GM23338 (cell line): Measurements from ENCODE around the gene APLNR. TPM values are rescaled to one million over a fixed set of nuclear protein-coding genes. Genes with fewer than 3 reads are reported as not detected.

Experiments used
- ATAC-seq: fragments of 200-7000 bp; cut with Tn5 transposase; 3 replicates; pipeline ENCODE4 v1.9.1; 2020
- DNase-seq: peaks from one replicate; pipeline ENCODE4 v3.0.0-alpha.2; 2015; ENCODE audit warnings: low spot score
- H2AFZ ChIP-seq: fragments of 200-600 bp; sonication (generic); 2 replicates; pipeline ENCODE4 v1.8.0; 2016; ENCODE audit warnings: antibody characterized with exemption, mild to moderate bottlenecking, moderate library complexity
- H3F3A ChIP-seq: fragments of 200-600 bp; sonication (generic); replicated peaks from 2 replicates; pipeline ENCODE4 v1.8.0; 2017; ENCODE audit warnings: antibody characterized with exemption, mixed run types, low read depth
- H3K27ac ChIP-seq: fragments of 200-600 bp; sonication (generic); 2 replicates; pipeline ENCODE4 v1.6.1; 2016; ENCODE audit warnings: low read depth
- H3K27me3 ChIP-seq: fragments of 200-600 bp; sonication (generic); 2 replicates; pipeline ENCODE4 v1.8.0; 2016; ENCODE audit warnings: mild to moderate bottlenecking, mixed run types, moderate library complexity; ENCODE audit not compliant: insufficient read depth
- H3K36me3 ChIP-seq: fragments of 200-600 bp; sonication (generic); 2 replicates; pipeline ENCODE4 v1.8.0; 2016; ENCODE audit warnings: mild to moderate bottlenecking; ENCODE audit not compliant: insufficient read depth
- H3K4me1 ChIP-seq: fragments of 200-600 bp; sonication (generic); 2 replicates; pipeline ENCODE4 v1.8.0; 2016; ENCODE audit warnings: mild to moderate bottlenecking, moderate library complexity; ENCODE audit not compliant: insufficient read depth
- H3K4me2 ChIP-seq: fragments of 200-600 bp; sonication (generic); 2 replicates; pipeline ENCODE4 v1.7.1; 2017; ENCODE audit warnings: mixed run types
- H3K4me3 ChIP-seq: fragments of 200-600 bp; sonication (generic); 2 replicates; pipeline ENCODE4 v1.6.1; 2016; ENCODE audit warnings: mixed run types
- H3K79me2 ChIP-seq: fragments of 200-600 bp; sonication (generic); replicated peaks from 2 replicates; pipeline ENCODE4 v1.8.0; 2017; ENCODE audit warnings: mild to moderate bottlenecking; ENCODE audit not compliant: insufficient read depth
- H3K9me2 ChIP-seq: fragments of 200-600 bp; sonication (generic); 2 replicates; pipeline ENCODE4 v1.8.0; 2017; ENCODE audit not compliant: insufficient read depth
- H4K20me1 ChIP-seq: fragments of 200-600 bp; sonication (generic); replicated peaks from 2 replicates; pipeline ENCODE4 v1.8.0; 2017; ENCODE audit warnings: mild to moderate bottlenecking; ENCODE audit not compliant: insufficient read depth
- H3K27ac Mint-ChIP-seq: 2 replicates; pipeline ENCODE4 v1.8.0; 2020; ENCODE audit warnings: inconsistent platforms, mild to moderate bottlenecking, moderate library complexity, mixed read lengths
- H3K27me3 Mint-ChIP-seq: 3 replicates; pipeline ENCODE4 v1.8.0; 2022; ENCODE audit warnings: low read depth, mild to moderate bottlenecking, moderate library complexity, mixed read lengths, inconsistent platforms; ENCODE audit not compliant: insufficient read depth, poor library complexity
- H3K36me3 Mint-ChIP-seq: 3 replicates; pipeline ENCODE4 v1.8.0; 2021; ENCODE audit warnings: low read depth, mild to moderate bottlenecking, inconsistent platforms, moderate library complexity, mixed read lengths
- H3K4me1 Mint-ChIP-seq: 3 replicates; pipeline ENCODE4 v1.8.0; 2020; ENCODE audit warnings: mild to moderate bottlenecking, inconsistent platforms, mixed read lengths
- H3K4me3 Mint-ChIP-seq: 3 replicates; pipeline ENCODE4 v1.8.0; 2021; ENCODE audit warnings: moderate library complexity, mild to moderate bottlenecking, inconsistent platforms, mixed read lengths
- H3K9me3 Mint-ChIP-seq: 3 replicates; pipeline ENCODE4 v1.8.0; 2020; ENCODE audit warnings: moderate library complexity, mild to moderate bottlenecking, inconsistent platforms, mixed read lengths
- CREB1 ChIP-seq: fragments of 250-450 bp; sonication (Bioruptor Pico); IDR thresholded peaks from 2 replicates; pipeline ENCODE4 v1.5.0; 2020; ENCODE audit warnings: low read depth, mild to moderate bottlenecking, moderate library complexity
- EZH2 ChIP-seq: fragments of 200-600 bp; sonication (generic); IDR thresholded peaks from one replicate; pipeline ENCODE4 v1.8.0; 2017; ENCODE audit warnings: antibody characterized with exemption, mild to moderate bottlenecking, low read depth; ENCODE audit not compliant: unreplicated experiment
- EZH2phosphoT487 ChIP-seq: fragments of 200-600 bp; sonication (generic); IDR thresholded peaks from one replicate; pipeline ENCODE4 v1.8.1; 2018; ENCODE audit warnings: antibody characterized with exemption; ENCODE audit not compliant: unreplicated experiment
- POLR2AphosphoS5 ChIP-seq: IDR thresholded peaks from 2 replicates; pipeline ENCODE4 v1.6.1; 2016; ENCODE audit warnings: antibody characterized with exemption, low read depth
- ZNF114 ChIP-seq: fragments of 250-450 bp; sonication (Bioruptor Pico); IDR thresholded peaks from 2 replicates; pipeline ENCODE4 v1.5.0; 2020; ENCODE audit warnings: mild to moderate bottlenecking, moderate library complexity
- ZNF331 ChIP-seq: fragments of 250-450 bp; sonication (Bioruptor Pico); IDR thresholded peaks from 2 replicates; pipeline ENCODE4 v1.5.0; 2020; ENCODE audit warnings: low read depth, mild to moderate bottlenecking, moderate library complexity
- polyA plus RNA-seq: library from polyadenylated mRNA; unstranded; fragments of >200 nt; fragmentation: Nextera tagmentation; extraction: Ambion mirVana; gene quantifications from 2 replicates; pipeline ENCODE4 v1.2.1, GENCODE V29; 2016
- total RNA-seq: library from RNA; depleted of rRNA; stranded (reverse); fragments of >200 nt; shearing (Covaris generic); gene quantifications from 2 replicates; pipeline ENCODE4 v1.2.3, GENCODE V29; 2014
- TF ChIP-seq, protein P1 (sequence below): fragments of 250-450 bp; sonication (Bioruptor Pico); IDR thresholded peaks from 2 replicates; pipeline ENCODE4 v1.5.0; 2020; ENCODE audit warnings: mild to moderate bottlenecking, moderate library complexity
- TF ChIP-seq, protein P2 (sequence below): IDR thresholded peaks from one replicate; pipeline ENCODE4 v1.6.1; 2018; ENCODE audit warnings: antibody characterized with exemption; ENCODE audit not compliant: unreplicated experiment
- TF ChIP-seq, protein P3 (sequence below), 2 experiments: fragments of 200-600 bp in 1 of 2; sonication (generic) in 1 of 2; conservative IDR thresholded peaks; 2 replicates each; pipeline versions ENCODE4 v1.5.1 to v1.6.1; 2016 to 2017; ENCODE audit warnings: antibody characterized with exemption in 2 of 2, low read depth in 2 of 2, mild to moderate bottlenecking in 2 of 2, moderate library complexity in 1 of 2

APLNR gene
- total and polyA plus RNA-seq, 2 experiments from 2014 or later: 0.10 TPM; not detected in 1

DNA sequence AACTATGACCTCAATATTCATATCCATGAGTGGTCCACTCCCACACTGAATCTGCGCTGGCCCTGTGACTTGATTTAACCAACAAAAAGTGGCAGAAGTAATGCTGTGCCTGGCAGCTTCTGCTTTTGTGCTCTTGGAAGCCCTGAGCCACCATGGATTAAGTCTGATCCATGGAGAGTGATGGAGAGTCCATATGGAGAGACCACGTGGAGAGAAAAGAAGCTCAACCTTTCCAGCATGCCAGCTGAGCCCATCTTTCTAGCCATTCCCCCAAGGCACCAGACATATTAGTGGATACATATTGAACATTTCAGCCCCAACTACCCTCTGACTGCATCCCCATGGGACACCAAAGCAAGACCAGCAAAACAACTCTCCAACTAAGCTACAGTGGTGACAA lies 39.3 kb downstream of the APLNR start:
- H3K9me2 ChIP-seq: 0 out of 2 replicates have a peak, but pooled peaks cover 8% of the 10 kb centered on the region
- no peak overlapping the region for H2AFZ ChIP-seq
- Mint-ChIP-seq H3K4me1 (peaks cover 8% of the 10 kb centered on the region; the same call in 2 of the 3 replicates), H3K36me3 (no peaks in the 10 kb centered on the region), H3K27me3 (peaks cover 2% of the 10 kb centered on the region), H3K27ac (no peak overlapping the region), H3K9me3 (no peaks in the 10 kb centered on the region), H3K4me3 (no peak overlapping the region)
- ATAC-seq (no peak), DNase-seq (no peak)
- H3K36me3 ChIP-seq: no peaks in the 10 kb centered on the region; the same call in 1 of the 2 replicates
- H3K4me3 ChIP-seq: no peak overlapping the region
- no peak overlapping the region for H3K4me2 ChIP-seq
- no peaks in the 10 kb centered on the region for H3K79me2 ChIP-seq
- TF ChIP-seq, protein P1, sequence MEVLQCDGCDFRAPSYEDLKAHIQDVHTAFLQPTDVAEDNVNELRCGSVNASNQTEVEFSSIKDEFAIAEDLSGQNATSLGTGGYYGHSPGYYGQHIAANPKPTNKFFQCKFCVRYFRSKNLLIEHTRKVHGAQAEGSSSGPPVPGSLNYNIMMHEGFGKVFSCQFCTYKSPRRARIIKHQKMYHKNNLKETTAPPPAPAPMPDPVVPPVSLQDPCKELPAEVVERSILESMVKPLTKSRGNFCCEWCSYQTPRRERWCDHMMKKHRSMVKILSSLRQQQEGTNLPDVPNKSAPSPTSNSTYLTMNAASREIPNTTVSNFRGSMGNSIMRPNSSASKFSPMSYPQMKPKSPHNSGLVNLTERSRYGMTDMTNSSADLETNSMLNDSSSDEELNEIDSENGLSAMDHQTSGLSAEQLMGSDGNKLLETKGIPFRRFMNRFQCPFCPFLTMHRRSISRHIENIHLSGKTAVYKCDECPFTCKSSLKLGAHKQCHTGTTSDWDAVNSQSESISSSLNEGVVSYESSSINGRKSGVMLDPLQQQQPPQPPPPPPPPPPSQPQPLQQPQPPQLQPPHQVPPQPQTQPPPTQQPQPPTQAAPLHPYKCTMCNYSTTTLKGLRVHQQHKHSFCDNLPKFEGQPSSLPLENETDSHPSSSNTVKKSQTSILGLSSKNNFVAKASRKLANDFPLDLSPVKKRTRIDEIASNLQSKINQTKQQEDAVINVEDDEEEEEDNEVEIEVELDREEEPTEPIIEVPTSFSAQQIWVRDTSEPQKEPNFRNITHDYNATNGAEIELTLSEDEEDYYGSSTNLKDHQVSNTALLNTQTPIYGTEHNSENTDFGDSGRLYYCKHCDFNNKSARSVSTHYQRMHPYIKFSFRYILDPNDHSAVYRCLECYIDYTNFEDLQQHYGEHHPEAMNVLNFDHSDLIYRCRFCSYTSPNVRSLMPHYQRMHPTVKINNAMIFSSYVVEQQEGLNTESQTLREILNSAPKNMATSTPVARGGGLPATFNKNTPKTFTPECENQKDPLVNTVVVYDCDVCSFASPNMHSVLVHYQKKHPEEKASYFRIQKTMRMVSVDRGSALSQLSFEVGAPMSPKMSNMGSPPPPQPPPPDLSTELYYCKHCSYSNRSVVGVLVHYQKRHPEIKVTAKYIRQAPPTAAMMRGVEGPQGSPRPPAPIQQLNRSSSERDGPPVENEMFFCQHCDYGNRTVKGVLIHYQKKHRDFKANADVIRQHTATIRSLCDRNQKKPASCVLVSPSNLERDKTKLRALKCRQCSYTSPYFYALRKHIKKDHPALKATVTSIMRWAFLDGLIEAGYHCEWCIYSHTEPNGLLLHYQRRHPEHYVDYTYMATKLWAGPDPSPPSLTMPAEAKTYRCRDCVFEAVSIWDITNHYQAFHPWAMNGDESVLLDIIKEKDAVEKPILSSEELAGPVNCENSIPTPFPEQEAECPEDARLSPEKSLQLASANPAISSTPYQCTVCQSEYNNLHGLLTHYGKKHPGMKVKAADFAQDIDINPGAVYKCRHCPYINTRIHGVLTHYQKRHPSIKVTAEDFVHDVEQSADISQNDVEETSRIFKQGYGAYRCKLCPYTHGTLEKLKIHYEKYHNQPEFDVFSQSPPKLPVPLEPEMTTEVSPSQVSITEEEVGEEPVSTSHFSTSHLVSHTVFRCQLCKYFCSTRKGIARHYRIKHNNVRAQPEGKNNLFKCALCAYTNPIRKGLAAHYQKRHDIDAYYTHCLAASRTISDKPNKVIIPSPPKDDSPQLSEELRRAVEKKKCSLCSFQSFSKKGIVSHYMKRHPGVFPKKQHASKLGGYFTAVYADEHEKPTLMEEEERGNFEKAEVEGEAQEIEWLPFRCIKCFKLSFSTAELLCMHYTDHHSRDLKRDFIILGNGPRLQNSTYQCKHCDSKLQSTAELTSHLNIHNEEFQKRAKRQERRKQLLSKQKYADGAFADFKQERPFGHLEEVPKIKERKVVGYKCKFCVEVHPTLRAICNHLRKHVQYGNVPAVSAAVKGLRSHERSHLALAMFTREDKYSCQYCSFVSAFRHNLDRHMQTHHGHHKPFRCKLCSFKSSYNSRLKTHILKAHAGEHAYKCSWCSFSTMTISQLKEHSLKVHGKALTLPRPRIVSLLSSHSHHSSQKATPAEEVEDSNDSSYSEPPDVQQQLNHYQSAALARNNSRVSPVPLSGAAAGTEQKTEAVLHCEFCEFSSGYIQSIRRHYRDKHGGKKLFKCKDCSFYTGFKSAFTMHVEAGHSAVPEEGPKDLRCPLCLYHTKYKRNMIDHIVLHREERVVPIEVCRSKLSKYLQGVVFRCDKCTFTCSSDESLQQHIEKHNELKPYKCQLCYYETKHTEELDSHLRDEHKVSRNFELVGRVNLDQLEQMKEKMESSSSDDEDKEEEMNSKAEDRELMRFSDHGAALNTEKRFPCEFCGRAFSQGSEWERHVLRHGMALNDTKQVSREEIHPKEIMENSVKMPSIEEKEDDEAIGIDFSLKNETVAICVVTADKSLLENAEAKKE: no peak
- H3K27me3 ChIP-seq: no peaks in the 10 kb centered on the region
- no peaks in the 10 kb centered on the region for H3F3A ChIP-seq
- H3K27ac ChIP-seq: no peak overlapping the region
- H4K20me1 ChIP-seq: no peaks in the 10 kb centered on the region
- no peaks in the 10 kb centered on the region; the same call in none of the 2 replicates for H3K4me1 ChIP-seq

DNA sequence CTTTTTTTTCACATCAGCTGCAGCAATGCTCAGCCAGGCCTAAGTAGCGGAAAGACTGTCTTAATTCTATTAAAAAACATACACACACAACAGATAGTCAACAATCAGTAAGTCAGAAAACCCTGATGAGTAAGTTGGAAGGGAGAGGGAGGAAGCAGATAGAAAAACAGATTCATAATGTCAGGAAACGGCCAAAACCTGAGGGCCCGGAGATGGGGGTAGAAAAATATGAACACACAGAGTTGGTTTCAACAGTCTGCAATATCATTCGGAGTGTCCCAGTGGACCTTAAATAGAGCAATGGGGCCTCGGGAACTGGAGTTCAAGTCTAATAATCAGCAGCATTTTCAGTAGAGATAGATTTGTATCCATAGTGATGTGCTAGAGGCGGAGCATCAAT lies 40.5 kb downstream of the APLNR start:
- peaks cover 2% of the 10 kb centered on the region for H3K27me3 Mint-ChIP-seq
- no peak overlapping the region for H3K27ac Mint-ChIP-seq
- TF ChIP-seq, protein P2, sequence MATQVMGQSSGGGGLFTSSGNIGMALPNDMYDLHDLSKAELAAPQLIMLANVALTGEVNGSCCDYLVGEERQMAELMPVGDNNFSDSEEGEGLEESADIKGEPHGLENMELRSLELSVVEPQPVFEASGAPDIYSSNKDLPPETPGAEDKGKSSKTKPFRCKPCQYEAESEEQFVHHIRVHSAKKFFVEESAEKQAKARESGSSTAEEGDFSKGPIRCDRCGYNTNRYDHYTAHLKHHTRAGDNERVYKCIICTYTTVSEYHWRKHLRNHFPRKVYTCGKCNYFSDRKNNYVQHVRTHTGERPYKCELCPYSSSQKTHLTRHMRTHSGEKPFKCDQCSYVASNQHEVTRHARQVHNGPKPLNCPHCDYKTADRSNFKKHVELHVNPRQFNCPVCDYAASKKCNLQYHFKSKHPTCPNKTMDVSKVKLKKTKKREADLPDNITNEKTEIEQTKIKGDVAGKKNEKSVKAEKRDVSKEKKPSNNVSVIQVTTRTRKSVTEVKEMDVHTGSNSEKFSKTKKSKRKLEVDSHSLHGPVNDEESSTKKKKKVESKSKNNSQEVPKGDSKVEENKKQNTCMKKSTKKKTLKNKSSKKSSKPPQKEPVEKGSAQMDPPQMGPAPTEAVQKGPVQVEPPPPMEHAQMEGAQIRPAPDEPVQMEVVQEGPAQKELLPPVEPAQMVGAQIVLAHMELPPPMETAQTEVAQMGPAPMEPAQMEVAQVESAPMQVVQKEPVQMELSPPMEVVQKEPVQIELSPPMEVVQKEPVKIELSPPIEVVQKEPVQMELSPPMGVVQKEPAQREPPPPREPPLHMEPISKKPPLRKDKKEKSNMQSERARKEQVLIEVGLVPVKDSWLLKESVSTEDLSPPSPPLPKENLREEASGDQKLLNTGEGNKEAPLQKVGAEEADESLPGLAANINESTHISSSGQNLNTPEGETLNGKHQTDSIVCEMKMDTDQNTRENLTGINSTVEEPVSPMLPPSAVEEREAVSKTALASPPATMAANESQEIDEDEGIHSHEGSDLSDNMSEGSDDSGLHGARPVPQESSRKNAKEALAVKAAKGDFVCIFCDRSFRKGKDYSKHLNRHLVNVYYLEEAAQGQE: no peak
- no peak for TF ChIP-seq EZH2phosphoT487
- no peak for TF ChIP-seq ZNF114 (CRISPR knock-in tag)
- TF ChIP-seq EZH2: no peak
- no peak for TF ChIP-seq POLR2AphosphoS5
- TF ChIP-seq, protein P3, sequence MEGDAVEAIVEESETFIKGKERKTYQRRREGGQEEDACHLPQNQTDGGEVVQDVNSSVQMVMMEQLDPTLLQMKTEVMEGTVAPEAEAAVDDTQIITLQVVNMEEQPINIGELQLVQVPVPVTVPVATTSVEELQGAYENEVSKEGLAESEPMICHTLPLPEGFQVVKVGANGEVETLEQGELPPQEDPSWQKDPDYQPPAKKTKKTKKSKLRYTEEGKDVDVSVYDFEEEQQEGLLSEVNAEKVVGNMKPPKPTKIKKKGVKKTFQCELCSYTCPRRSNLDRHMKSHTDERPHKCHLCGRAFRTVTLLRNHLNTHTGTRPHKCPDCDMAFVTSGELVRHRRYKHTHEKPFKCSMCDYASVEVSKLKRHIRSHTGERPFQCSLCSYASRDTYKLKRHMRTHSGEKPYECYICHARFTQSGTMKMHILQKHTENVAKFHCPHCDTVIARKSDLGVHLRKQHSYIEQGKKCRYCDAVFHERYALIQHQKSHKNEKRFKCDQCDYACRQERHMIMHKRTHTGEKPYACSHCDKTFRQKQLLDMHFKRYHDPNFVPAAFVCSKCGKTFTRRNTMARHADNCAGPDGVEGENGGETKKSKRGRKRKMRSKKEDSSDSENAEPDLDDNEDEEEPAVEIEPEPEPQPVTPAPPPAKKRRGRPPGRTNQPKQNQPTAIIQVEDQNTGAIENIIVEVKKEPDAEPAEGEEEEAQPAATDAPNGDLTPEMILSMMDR (conservative IDR thresholded peaks at IDR 0.05; ENCODE audit: low read depth in 2 of 2): no peak
- TF ChIP-seq CREB1 (CRISPR knock-in tag): no peak
- TF ChIP-seq ZNF331 (CRISPR knock-in tag): no peak

More for the DNA sequence above, 40.5 kb downstream of the APLNR start:
- no peak overlapping the region for H2AFZ ChIP-seq
- H3K4me1 ChIP-seq: no peaks in the 10 kb centered on the region; the same call in none of the 2 replicates
- ATAC-seq (no peak), DNase-seq (no peak)
- no peak overlapping the region for H3K4me3 ChIP-seq
- H3F3A ChIP-seq: no peaks in the 10 kb centered on the region
- 0 out of 2 replicates have a peak, but pooled peaks cover 11% of the 10 kb centered on the region for H3K9me2 ChIP-seq
- no peak overlapping the region for H3K4me3 Mint-ChIP-seq
- H3K27me3 ChIP-seq: no peaks in the 10 kb centered on the region
- H3K79me2 ChIP-seq: no peaks in the 10 kb centered on the region
- no peaks in the 10 kb centered on the region for H3K36me3 ChIP-seq
- no peak overlapping the region for H3K4me2 ChIP-seq
- H3K27ac ChIP-seq: no peak overlapping the region
- no peaks in the 10 kb centered on the region for H3K36me3 Mint-ChIP-seq
- H3K4me1 Mint-ChIP-seq: peaks cover 11% of the 10 kb centered on the region; the same call in 2 of the 3 replicates
- no peaks in the 10 kb centered on the region for H4K20me1 ChIP-seq
- H3K9me3 Mint-ChIP-seq: no peaks in the 10 kb centered on the region
